Mucosa of descending colon (tissue), 3 donors: ENCODE measurements around the gene ACTA2. TPM values are rescaled to one million over a fixed set of nuclear protein-coding genes. Genes with fewer than 3 reads are reported as not detected.

Source experiments
- ATAC-seq: fragments of 200-7000 bp; cut with Tn5 transposase; one replicate; pipeline ENCODE4 v1.9.1; 2020; ENCODE audit warnings: mild to moderate bottlenecking, moderate library complexity
- DNase-seq, 3 donors: peaks; one replicate each; pipeline ENCODE4 v3.0.0-alpha.2; 2020
- H3K36me3 ChIP-seq: fragments of 200-600 bp; one replicate; pipeline ENCODE4 v1.8.0; 2021; ENCODE audit warnings: low read depth, mild to moderate bottlenecking
- H3K4me1 ChIP-seq: fragments of 200-600 bp; one replicate; pipeline ENCODE4 v1.8.0; 2021; ENCODE audit warnings: low read depth, mild to moderate bottlenecking
- H3K4me3 ChIP-seq: fragments of 200-600 bp; one replicate; pipeline ENCODE4 v1.8.0; 2021; ENCODE audit warnings: mild to moderate bottlenecking
- H3K9me3 ChIP-seq: fragments of 200-600 bp; one replicate; pipeline ENCODE4 v1.8.0; 2021; ENCODE audit warnings: mild to moderate bottlenecking
- intact Hi-C, 2 donors: fragments of 100-400 bp; cut with DNase I in 1 of 2; cut with micrococcal nuclease in 1 of 2; formaldehyde crosslinking; loops; one replicate each; pipeline versions ENCODE4 v1.11.0 to v1.11.1; 2022; cut with DNase I, micrococcal nuclease
- total RNA-seq, 3 donors: library from RNA; stranded (reverse); fragmentation: NEBNext Ultra II Directional in 2 of 3; extraction: Animal tissue kit (Norgen Biotek cat#: 25700) in 2 of 3; gene quantifications; one replicate each; pipeline versions ENCODE4 v1.2.1 to v1.2.4, GENCODE V29; 2021 to 2023
- TF ChIP-seq, protein P1 (sequence below): fragments of 200-600 bp; IDR thresholded peaks from one replicate; pipeline ENCODE4 v1.8.0; 2022; ENCODE audit warnings: antibody characterized with exemption, mild to moderate bottlenecking
- donor health status: DM: no; HTN: no; CAD: no; lungs with moderate emphysema.
- donor health status: DM: no; HTN: no; CAD: no.
- donor health status: DM: no; HTN: yes; CAD: no.

ACTA2 gene
- total RNA-seq, 3 donors from 2014 or later, result 80.6 to 920 (median 253) TPM

- intact Hi-C loops, result loop anchor here in 1 of 2 donors (5.0 kb wide), 1 partner anchor 34 kb away; no protein-coding TSS in a partner anchor
- TF ChIP-seq, protein P1, sequence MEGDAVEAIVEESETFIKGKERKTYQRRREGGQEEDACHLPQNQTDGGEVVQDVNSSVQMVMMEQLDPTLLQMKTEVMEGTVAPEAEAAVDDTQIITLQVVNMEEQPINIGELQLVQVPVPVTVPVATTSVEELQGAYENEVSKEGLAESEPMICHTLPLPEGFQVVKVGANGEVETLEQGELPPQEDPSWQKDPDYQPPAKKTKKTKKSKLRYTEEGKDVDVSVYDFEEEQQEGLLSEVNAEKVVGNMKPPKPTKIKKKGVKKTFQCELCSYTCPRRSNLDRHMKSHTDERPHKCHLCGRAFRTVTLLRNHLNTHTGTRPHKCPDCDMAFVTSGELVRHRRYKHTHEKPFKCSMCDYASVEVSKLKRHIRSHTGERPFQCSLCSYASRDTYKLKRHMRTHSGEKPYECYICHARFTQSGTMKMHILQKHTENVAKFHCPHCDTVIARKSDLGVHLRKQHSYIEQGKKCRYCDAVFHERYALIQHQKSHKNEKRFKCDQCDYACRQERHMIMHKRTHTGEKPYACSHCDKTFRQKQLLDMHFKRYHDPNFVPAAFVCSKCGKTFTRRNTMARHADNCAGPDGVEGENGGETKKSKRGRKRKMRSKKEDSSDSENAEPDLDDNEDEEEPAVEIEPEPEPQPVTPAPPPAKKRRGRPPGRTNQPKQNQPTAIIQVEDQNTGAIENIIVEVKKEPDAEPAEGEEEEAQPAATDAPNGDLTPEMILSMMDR, result no peak
- no peak for DNase-seq
- H3K36me3 ChIP-seq, result no peaks in the 10 kb centered on the region
- ATAC-seq, result no peak
- H3K4me1 ChIP-seq, result peaks cover 12% of the 10 kb centered on the region
- H3K9me3 ChIP-seq, result no peaks in the 10 kb centered on the region
- H3K4me3 ChIP-seq, result no peak overlapping the region
These were observed 28.9 kb upstream of the ACTA2 start for GRCh38 chr10:88981435-88981834.

GRCh38 chr10:88980800-88981199, 28.2 kb upstream of the ACTA2 start:
- DNase-seq (no peak), ATAC-seq (no peak)
- no peak overlapping the region for H3K4me3 ChIP-seq
- H3K36me3 ChIP-seq, result no peaks in the 10 kb centered on the region
- intact Hi-C loops, result loop anchor here in 1 of 2 donors (5.0 kb wide), 1 partner anchor 33 kb away; no protein-coding TSS in a partner anchor
- H3K9me3 ChIP-seq, result no peaks in the 10 kb centered on the region
- peaks cover 12% of the 10 kb centered on the region for H3K4me1 ChIP-seq
- TF ChIP-seq, protein P1, result no peak

GRCh38 chr10:88980247-88980646, 27.7 kb upstream of the ACTA2 start:
- Histone ChIP-seq H3K9me3 (no peaks in the 10 kb centered on the region), H3K4me1 (peaks cover 12% of the 10 kb centered on the region), H3K4me3 (no peak overlapping the region), H3K36me3 (no peaks in the 10 kb centered on the region)
- ATAC-seq (no peak), DNase-seq (no peak)
- TF ChIP-seq, protein P1, result no peak
- intact Hi-C loops, result loop anchor here in 1 of 2 donors (5.0 kb wide), 1 partner anchor 33 kb away; no protein-coding TSS in a partner anchor

GRCh38 chr10:88979603-88980002, 27.0 kb upstream of the ACTA2 start:
- ATAC-seq (no peak), DNase-seq (no peak)
- Histone ChIP-seq H3K36me3 (no peaks in the 10 kb centered on the region), H3K9me3 (no peaks in the 10 kb centered on the region), H3K4me1 (peaks cover 12% of the 10 kb centered on the region), H3K4me3 (no peak overlapping the region)
- TF ChIP-seq, protein P1, result no peak
- intact Hi-C loops, result loop anchor here in 1 of 2 donors (5.0 kb wide), 1 partner anchor 32 kb away; no protein-coding TSS in a partner anchor

GRCh38 chr10:88979153-88979562, 26.6 kb upstream of the ACTA2 start:
- Histone ChIP-seq H3K9me3 (no peaks in the 10 kb centered on the region), H3K4me3 (no peak overlapping the region), H3K4me1 (peaks cover 9% of the 10 kb centered on the region), H3K36me3 (no peaks in the 10 kb centered on the region)
- ATAC-seq (no peak), DNase-seq (no peak)
- TF ChIP-seq, protein P1, result no peak
- intact Hi-C loops, result no loop called here

DNA sequence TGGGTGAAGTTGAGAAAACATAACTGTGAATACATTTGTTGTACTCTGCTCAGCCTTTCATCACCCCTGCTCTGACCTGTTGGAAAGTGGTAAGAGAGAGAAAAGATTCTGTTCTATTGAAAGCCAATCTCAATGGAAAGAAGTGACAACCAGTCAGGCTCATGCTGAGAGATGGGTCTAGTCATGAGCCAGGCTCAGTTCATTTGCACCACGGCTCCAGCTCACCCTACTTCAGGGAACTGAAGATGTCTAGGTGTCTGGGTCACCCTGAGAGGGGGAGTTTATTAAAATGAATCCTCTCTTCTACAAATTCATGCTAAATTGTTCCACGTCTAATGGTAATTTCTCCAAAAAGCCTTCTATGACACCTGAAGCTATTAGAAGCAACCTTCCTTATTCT, 25.9 kb upstream of the ACTA2 start:
- Histone ChIP-seq H3K4me3 (no peak overlapping the region), H3K36me3 (no peaks in the 10 kb centered on the region), H3K4me1 (peaks cover 3% of the 10 kb centered on the region), H3K9me3 (no peaks in the 10 kb centered on the region)
- DNase-seq, result no peak
- TF ChIP-seq, protein P1, result no peak
- intact Hi-C loops, result no loop called here
- ATAC-seq, result no peak
